ENCODE measurements around the gene MEIOSIN. TPM values are rescaled to one million over a fixed set of nuclear protein-coding genes. Genes with fewer than 3 reads are reported as not detected.

MEIOSIN gene
- total RNA-seq, 2 experiments from 2014 or later = not detected

GRCh38 chr19:45779231-45780145 lies 46.2 kb downstream of the MEIOSIN start:
- Mint-ChIP-seq H3K27me3 (ENCODE audit: low read depth) (peaks cover 29% of the 10 kb centered on the region), H3K4me1 (ENCODE audit: low read depth) (peaks cover 13% of the 10 kb centered on the region), H3K4me3 (peak overlapping the region; percentile 65), H3K9me3 (no peaks in the 10 kb centered on the region), H3K36me3 (ENCODE audit: low read depth) (peaks cover 6% of the 10 kb centered on the region), H3K27ac (no peak overlapping the region)
- DNase-seq = peak; percentile 93
- CTCF ChIA-PET = interaction anchor here (0.6 to 1.3 kb wide), 10 partner anchors 8 to 1163 kb away, joined by 3 to 21 read pairs (median 4); partner anchors contain the start of gene SIX5
- intact Hi-C loops (cut with micrococcal nuclease) = loop anchor here (1.0 kb wide), 2 partner anchors 9 to 14 kb away; no protein-coding TSS in a partner anchor

- Mint-ChIP-seq H3K9me3 (no peaks in the 10 kb centered on the region), H3K27ac (no peak overlapping the region), H3K36me3 (ENCODE audit: low read depth) (peaks cover 6% of the 10 kb centered on the region), H3K27me3 (ENCODE audit: low read depth) (peaks cover 29% of the 10 kb centered on the region), H3K4me1 (ENCODE audit: low read depth) (peaks cover 13% of the 10 kb centered on the region), H3K4me3 (no peak overlapping the region)
- no peak for DNase-seq
- CTCF ChIA-PET = no interaction called here
- intact Hi-C loops (cut with micrococcal nuclease) = no loop called here
Observed at GRCh38 chr19:45780146-45780447, 46.9 kb downstream of the MEIOSIN start.

DNA sequence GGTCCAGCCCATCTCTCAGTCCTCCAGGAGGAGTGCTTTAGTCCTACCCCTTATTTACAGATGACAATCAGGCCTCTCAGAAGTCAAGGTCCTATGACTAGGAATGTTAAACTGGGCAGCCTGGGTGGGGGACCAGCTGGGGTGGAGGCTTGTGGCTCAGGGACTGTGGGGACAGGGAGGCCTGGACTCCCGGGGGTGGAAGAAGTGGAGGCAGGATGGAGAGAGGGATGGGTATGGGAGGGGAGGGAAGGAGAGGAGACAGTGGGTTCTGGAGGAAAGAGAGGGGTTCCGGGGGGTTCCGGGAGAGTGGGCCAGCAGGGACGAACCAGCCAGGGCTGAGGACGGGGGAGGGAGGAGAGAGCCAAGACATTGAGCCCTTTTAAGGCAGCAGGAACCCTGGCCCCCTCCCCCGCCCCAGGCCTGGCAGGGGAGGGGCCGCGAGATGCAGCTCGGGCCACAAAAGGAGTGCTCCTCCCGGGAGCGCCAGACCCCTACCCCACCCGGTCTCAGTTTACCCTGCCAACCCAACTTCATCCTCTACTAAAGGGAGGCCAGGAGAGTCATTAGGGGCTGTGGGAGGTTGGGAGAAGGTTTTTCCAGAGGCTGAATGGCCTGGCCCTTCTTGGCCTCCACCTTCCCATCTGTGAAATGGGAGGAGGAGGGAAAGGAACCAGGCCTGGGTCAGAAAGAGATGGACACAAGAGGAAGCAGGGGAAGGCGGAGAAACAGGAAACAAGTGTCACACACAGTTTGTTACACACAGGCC lies 47.4 kb downstream of the MEIOSIN start:
- intact Hi-C loops (cut with micrococcal nuclease) = no loop called here
- no peak for DNase-seq
- Mint-ChIP-seq H3K27ac (no peak overlapping the region), H3K27me3 (ENCODE audit: low read depth) (peaks cover 29% of the 10 kb centered on the region), H3K36me3 (ENCODE audit: low read depth) (peaks cover 6% of the 10 kb centered on the region), H3K9me3 (no peaks in the 10 kb centered on the region), H3K4me1 (ENCODE audit: low read depth) (peaks cover 13% of the 10 kb centered on the region), H3K4me3 (no peak overlapping the region)
- CTCF ChIA-PET = no interaction called here

DNA sequence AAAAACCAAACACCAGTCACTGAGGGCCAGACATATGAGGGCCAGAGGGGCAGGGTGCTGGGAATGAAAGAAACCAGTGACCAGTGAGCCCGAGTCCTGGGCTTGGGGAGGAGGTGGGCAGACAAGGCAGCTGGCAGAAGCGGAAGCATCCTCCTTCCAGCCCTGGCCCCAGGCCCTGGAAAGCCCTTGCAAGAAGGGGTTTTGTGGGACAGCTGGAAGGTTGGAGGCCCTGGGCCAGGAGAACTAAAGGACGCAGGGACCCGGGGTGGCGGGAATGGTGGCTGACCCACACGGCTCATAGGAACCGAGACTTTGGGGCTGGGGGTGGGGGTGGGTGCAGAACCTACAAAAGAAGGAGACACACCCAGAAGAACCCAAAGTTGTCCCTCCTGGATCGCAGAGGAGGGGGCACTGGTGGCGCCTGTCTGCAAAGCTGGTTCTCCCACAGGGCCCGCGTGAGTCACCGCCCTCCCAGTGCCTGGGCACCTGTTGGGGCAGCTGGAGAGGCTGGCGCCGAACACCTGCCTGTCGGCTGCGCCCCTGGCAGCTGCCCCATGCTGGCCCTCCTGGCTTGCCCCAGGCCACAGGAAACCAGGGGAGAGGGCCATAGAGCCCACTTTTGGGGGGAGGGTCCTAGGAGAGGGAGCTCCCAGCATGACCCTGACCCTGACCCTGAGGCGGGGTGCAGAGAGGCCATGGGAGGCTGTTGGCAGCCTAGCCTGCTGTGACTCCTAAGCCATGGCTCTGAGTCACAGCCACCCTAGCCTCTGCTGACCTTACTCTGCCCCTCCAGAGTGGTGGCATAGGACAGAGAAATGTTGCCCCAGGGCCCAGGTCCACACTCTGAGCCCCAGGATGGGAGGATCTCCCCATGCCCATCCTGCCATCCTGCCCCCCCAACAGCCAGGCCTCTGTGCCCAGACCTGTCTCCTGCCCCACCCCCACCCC lies 48.2 kb downstream of the MEIOSIN start:
- no peak overlapping the region for H3K4me3 Mint-ChIP-seq

GRCh38 chr19:45782162-45782691 lies 49.0 kb downstream of the MEIOSIN start, which contains the start of gene DMPK:
TSS of gene DMPK (minus strand) at chr19:45782490. CDS start at chr19:45782352, 138 bp downstream.
- Mint-ChIP-seq H3K4me3 (no peak within 1 kb of the TSS), H3K27ac (no peak within 1 kb of the TSS), H3K36me3 (ENCODE audit: low read depth) (peaks cover 13% of the 10 kb centered on the region), H3K4me1 (ENCODE audit: low read depth) (peaks cover 13% of the 10 kb centered on the region), H3K9me3 (no peaks in the 10 kb centered on the region), H3K27me3 (ENCODE audit: low read depth) (peaks cover 26% of the 10 kb centered on the region)
- CTCF ChIA-PET = interaction anchor here (1.1 to 1.5 kb wide), 3 partner anchors 12 to 35 kb away, joined by 3 read pairs; no protein-coding TSS in a partner anchor
- DNase-seq = no peak
- intact Hi-C loops (cut with micrococcal nuclease) = no loop called here

More for the DNA sequence above, 48.2 kb downstream of the MEIOSIN start:
- no peaks in the 10 kb centered on the region for H3K9me3 Mint-ChIP-seq
- intact Hi-C loops (cut with micrococcal nuclease) = no loop called here
- peaks cover 13% of the 10 kb centered on the region for H3K4me1 Mint-ChIP-seq (ENCODE audit: low read depth)
- H3K27ac Mint-ChIP-seq = no peak overlapping the region
- DNase-seq = no peak
- peaks cover 9% of the 10 kb centered on the region for H3K36me3 Mint-ChIP-seq (ENCODE audit: low read depth)
- H3K27me3 Mint-ChIP-seq (ENCODE audit: low read depth) = peaks cover 29% of the 10 kb centered on the region
- CTCF ChIA-PET = interaction anchor here (1.5 kb wide), 1 partner anchor 11 kb away, joined by 3 read pairs; no protein-coding TSS in a partner anchor

GRCh38 chr19:45782820-45783785 lies 49.9 kb downstream of the MEIOSIN start:
- CTCF ChIA-PET = interaction anchor here (1.1 to 1.5 kb wide), 3 partner anchors 13 to 35 kb away, joined by 3 read pairs; no protein-coding TSS in a partner anchor
- H3K27me3 Mint-ChIP-seq (ENCODE audit: low read depth) = peaks cover 23% of the 10 kb centered on the region
- H3K36me3 Mint-ChIP-seq (ENCODE audit: low read depth) = peaks cover 17% of the 10 kb centered on the region
- no peak for DNase-seq
- H3K4me3 Mint-ChIP-seq = no peak overlapping the region
- peaks cover 13% of the 10 kb centered on the region for H3K4me1 Mint-ChIP-seq (ENCODE audit: low read depth)
- no peak overlapping the region for H3K27ac Mint-ChIP-seq
- no peaks in the 10 kb centered on the region for H3K9me3 Mint-ChIP-seq
- intact Hi-C loops (cut with micrococcal nuclease) = no loop called here

DNA sequence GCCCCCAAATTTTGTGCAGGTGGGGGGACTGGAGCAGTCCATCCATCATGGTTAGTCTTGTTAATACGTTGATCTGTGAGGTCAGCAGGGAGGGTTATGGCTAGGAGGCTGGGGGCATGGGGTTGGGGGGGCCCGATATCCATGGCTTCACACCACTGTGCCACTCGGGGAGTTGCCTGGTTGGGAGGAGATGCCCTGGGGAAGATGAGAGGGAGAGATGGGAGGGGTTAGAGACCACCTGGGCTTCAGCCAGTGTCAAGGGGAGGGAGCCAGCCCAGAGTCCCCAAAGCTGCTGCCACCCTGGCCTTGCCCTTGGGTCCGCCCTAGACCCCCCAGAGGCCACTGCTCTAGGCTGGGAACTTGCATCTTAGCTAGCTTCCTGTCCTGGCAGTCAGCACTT lies 50.9 kb downstream of the MEIOSIN start:
- no peaks in the 10 kb centered on the region for H3K9me3 Mint-ChIP-seq
- CTCF ChIA-PET = interaction anchor here (0.8 kb wide), 1 partner anchor 14 kb away, joined by 3 read pairs; the partner anchor contains the start of gene SIX5
- peaks cover 20% of the 10 kb centered on the region for H3K27me3 Mint-ChIP-seq (ENCODE audit: low read depth)
- H3K4me3 Mint-ChIP-seq = no peak overlapping the region
- DNase-seq = no peak
- H3K36me3 Mint-ChIP-seq (ENCODE audit: low read depth) = peaks cover 27% of the 10 kb centered on the region
- H3K27ac Mint-ChIP-seq = no peak overlapping the region
- H3K4me1 Mint-ChIP-seq (ENCODE audit: low read depth) = peaks cover 4% of the 10 kb centered on the region
- intact Hi-C loops (cut with micrococcal nuclease) = no loop called here

DNA sequence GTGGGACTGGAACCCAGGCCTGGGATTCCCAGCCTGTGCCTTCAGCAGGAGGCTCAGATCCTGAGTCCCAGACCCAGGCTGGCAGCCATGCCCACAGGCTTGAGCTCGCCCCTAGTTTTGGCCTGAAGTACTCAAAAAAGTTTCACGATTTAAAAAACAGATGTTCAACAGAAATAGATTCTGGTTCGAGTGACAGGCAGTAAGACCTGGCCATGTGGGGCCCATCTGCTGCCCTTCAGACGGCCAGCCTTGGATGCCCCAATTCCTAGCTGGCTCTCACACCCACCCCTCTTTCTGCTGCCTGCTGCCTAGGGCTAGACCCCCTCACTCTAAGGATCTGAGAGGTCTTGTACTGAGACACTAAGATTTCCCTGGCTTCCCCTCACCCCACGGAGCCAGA lies 51.9 kb downstream of the MEIOSIN start:
- Mint-ChIP-seq H3K27me3 (ENCODE audit: low read depth) (peaks cover 10% of the 10 kb centered on the region), H3K27ac (peak overlapping the region; percentile 41), H3K36me3 (ENCODE audit: low read depth) (peaks cover 36% of the 10 kb centered on the region), H3K4me1 (ENCODE audit: low read depth) (no peaks in the 10 kb centered on the region), H3K9me3 (no peaks in the 10 kb centered on the region), H3K4me3 (no peak overlapping the region)
- CTCF ChIA-PET = no interaction called here
- DNase-seq = no peak
- intact Hi-C loops (cut with micrococcal nuclease) = no loop called here

- H3K9me3 Mint-ChIP-seq = no peaks in the 10 kb centered on the region
- H3K27ac Mint-ChIP-seq = no peak overlapping the region
- H3K4me3 Mint-ChIP-seq = no peak overlapping the region
- H3K36me3 Mint-ChIP-seq (ENCODE audit: low read depth) = peaks cover 40% of the 10 kb centered on the region
- CTCF ChIA-PET = no interaction called here
- peaks cover 2% of the 10 kb centered on the region for H3K27me3 Mint-ChIP-seq (ENCODE audit: low read depth)
- no peak for DNase-seq
- intact Hi-C loops (cut with micrococcal nuclease) = no loop called here
- peaks cover 3% of the 10 kb centered on the region for H3K4me1 Mint-ChIP-seq (ENCODE audit: low read depth)
Observed at GRCh38 chr19:45785781-45786532, 52.7 kb downstream of the MEIOSIN start.

GRCh38 chr19:45786533-45786894 lies 53.3 kb downstream of the MEIOSIN start:
- Mint-ChIP-seq H3K4me1 (ENCODE audit: low read depth) (peaks cover 9% of the 10 kb centered on the region), H3K36me3 (ENCODE audit: low read depth) (peaks cover 41% of the 10 kb centered on the region), H3K9me3 (no peaks in the 10 kb centered on the region), H3K27ac (no peak overlapping the region), H3K27me3 (ENCODE audit: low read depth) (no peaks in the 10 kb centered on the region), H3K4me3 (no peak overlapping the region)
- no peak for DNase-seq
- intact Hi-C loops (cut with micrococcal nuclease) = no loop called here
- CTCF ChIA-PET = no interaction called here

All from activated naive CD4-positive, alpha-beta T cell treated with anti-CD3 and anti-CD28 coated beads for 36 hours (primary cell).